ENCODE measurements around the gene TMPRSS12. TPM values are rescaled to one million over a fixed set of nuclear protein-coding genes. Genes with fewer than 3 reads are reported as not detected.
"Not testable (repeated sequence)": the region's sequence is repeated elsewhere in the genome, so short reads cannot be mapped to it uniquely, and the experiment has no call there.

TMPRSS12 gene
- total RNA-seq, 6 experiments from 2014 or later = not detected

DNA sequence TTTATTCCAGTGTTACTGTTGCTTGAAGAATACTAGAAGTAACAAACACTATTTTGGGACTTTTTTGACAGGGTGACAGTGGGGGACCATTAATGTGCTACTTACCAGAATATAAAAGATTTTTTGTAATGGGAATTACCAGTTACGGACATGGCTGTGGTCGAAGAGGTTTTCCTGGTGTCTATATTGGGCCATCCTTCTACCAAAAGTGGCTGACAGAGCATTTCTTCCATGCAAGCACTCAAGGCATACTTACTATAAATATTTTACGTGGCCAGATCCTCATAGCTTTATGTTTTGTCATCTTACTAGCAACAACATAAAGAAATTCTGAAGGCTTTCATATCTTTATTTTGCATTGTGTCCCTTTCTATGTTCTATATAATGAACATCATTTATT is 44.5 kb downstream of the TMPRSS12 start:
- ATAC-seq (no peak), DNase-seq (no peak)
- WGBS (ENCODE audit: insufficient coverage, low coverage, low lambda C conversion rate, missing lambda C conversion rate) = 79% methylated on average over 3 of the region's 3 CpGs
- Histone ChIP-seq H3K36me3 (no peaks in the 10 kb centered on the region), H3K4me3 (no peak overlapping the region), H3K27me3 (no peaks in the 10 kb centered on the region), H3K9me3 (no peaks in the 10 kb centered on the region), H3K27ac (no peak overlapping the region), H3K4me1 (no peaks in the 10 kb centered on the region)
- intact Hi-C loops (cut with DNase I) = no loop called here
- TF ChIP-seq CTCF (IDR thresholded peaks at IDR 0.05) = no peak
- TF ChIP-seq POLR2A (IDR thresholded peaks at IDR 0.05) = no peak

DNA sequence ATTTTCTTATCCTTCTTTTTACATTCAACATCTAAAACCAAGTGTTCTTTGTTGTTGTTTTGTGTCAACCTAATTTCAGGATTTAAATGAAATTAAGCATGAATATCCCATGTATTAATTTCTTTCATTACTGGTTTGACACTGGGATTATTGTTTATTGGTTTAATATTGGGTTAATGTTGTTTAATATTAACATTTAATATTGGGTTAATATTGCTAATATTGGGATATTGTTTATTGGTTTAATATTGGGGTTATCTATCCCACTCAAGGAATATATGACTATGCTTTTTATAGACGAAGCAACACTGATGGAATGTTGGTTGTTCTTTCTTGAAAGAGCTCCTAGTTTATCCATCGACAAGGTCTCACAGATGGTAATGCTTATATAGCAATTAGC is 45.9 kb downstream of the TMPRSS12 start:
- H3K4me3 ChIP-seq = no peak overlapping the region
- no peaks in the 10 kb centered on the region for H3K9me3 ChIP-seq
- H3K27me3 ChIP-seq = no peaks in the 10 kb centered on the region
- WGBS (ENCODE audit: insufficient coverage, low coverage, low lambda C conversion rate, missing lambda C conversion rate) = 100% methylated on average over 1 of the region's 2 CpGs
- no peaks in the 10 kb centered on the region for H3K4me1 ChIP-seq
- H3K36me3 ChIP-seq = no peaks in the 10 kb centered on the region
- intact Hi-C loops (cut with DNase I) = no loop called here
- no peak for DNase-seq
- TF ChIP-seq POLR2A (IDR thresholded peaks at IDR 0.05) (no peak), CTCF (IDR thresholded peaks at IDR 0.05) (no peak)
- H3K27ac ChIP-seq = no peak overlapping the region
- ATAC-seq = no peak

DNA sequence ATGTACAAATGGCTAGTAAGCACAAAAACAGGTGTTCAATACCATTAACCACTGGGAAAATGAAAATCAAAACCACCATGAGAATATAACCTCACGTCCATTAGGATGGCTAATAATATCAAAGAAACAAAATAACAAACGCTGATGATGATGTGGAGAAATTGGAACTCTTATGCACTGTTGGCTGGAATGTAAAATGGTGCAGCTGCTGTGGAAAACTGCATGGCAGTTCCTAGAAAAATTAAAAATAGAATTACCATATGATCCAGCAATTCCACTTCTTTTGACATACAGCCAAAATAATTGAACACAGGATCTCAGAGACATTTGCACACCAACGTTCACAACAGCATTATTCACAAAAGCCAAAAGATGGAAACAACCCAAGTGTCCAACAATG is 51.5 kb downstream of the TMPRSS12 start:
- DNase-seq = no peak
- no peaks in the 10 kb centered on the region for H3K9me3 ChIP-seq
- no peaks in the 10 kb centered on the region for H3K27me3 ChIP-seq
- ATAC-seq = no peak
- no peak for TF ChIP-seq POLR2A (IDR thresholded peaks at IDR 0.05)
- TF ChIP-seq CTCF (IDR thresholded peaks at IDR 0.05) = no peak
- no peaks in the 10 kb centered on the region for H3K36me3 ChIP-seq
- H3K4me3 ChIP-seq = no peak overlapping the region
- 73% methylated on average over 3 of the region's 3 CpGs for WGBS (ENCODE audit: insufficient coverage, low coverage, low lambda C conversion rate, missing lambda C conversion rate)
- intact Hi-C loops (cut with DNase I) = no loop called here
- no peak overlapping the region for H3K27ac ChIP-seq
- H3K4me1 ChIP-seq = no peaks in the 10 kb centered on the region

GRCh38 chr12:50901685-50902113 is 59.0 kb downstream of the TMPRSS12 start:
- no peak overlapping the region for H3K4me3 ChIP-seq
- H3K4me1 ChIP-seq = no peaks in the 10 kb centered on the region
- no peak overlapping the region for H3K27ac ChIP-seq
- intact Hi-C loops (cut with DNase I) = no loop called here
- H3K36me3 ChIP-seq = no peaks in the 10 kb centered on the region
- WGBS (ENCODE audit: insufficient coverage, low coverage, low lambda C conversion rate, missing lambda C conversion rate) = 100% methylated on average over 1 of the region's 4 CpGs
- TF ChIP-seq CTCF (IDR thresholded peaks at IDR 0.05) = no peak
- no peak for TF ChIP-seq POLR2A (IDR thresholded peaks at IDR 0.05)
- no peaks in the 10 kb centered on the region for H3K27me3 ChIP-seq
- no peaks in the 10 kb centered on the region for H3K9me3 ChIP-seq
- ATAC-seq (no peak), DNase-seq (no peak)

DNA sequence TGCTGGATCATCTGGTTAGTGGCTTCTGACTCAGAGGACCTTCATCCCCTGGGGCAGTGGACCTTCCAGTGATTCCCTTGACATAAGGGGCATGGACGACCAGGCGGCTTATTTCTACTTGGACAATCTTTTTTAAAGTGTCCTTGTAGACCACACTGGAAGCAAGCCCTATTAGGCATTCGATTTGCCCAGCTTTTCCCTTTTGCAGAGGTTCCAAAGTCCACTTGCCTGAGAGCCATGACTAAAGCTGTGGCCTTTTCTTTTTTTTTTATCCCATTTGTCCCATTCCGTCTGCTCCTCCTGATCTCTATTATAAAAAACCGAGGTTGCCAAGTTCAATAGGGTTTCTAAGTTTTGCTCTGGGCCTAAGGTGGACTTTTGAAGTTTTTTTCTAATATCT is 65.8 kb downstream of the TMPRSS12 start:
- intact Hi-C loops (cut with DNase I); H3K4me3 ChIP-seq; H3K27me3 ChIP-seq; DNase-seq; H3K9me3 ChIP-seq; H3K4me1 ChIP-seq; H3K36me3 ChIP-seq: not testable (repeated sequence)
- peak in 1 of 4 donors; percentile 45 for ATAC-seq
- peak overlapping the region in 2 of 3 donors; percentile 25 to 26 for H3K27ac ChIP-seq
- 19% methylated on average over 2 of the region's 5 CpGs for WGBS (ENCODE audit: insufficient coverage, low coverage, low lambda C conversion rate, missing lambda C conversion rate)

GRCh38 chr12:50912361-50912760 is 69.6 kb downstream of the TMPRSS12 start:
- not testable (repeated sequence) for H3K27ac ChIP-seq, H3K27me3 ChIP-seq, DNase-seq, H3K9me3 ChIP-seq, H3K4me3 ChIP-seq, H3K4me1 ChIP-seq, H3K36me3 ChIP-seq, ATAC-seq
- intact Hi-C loops (cut with DNase I) = loop anchor here in 1 of 2 donors (10.0 kb wide), 1 partner anchor 68 kb away; the partner anchor contains the start of gene TMPRSS12
- WGBS (ENCODE audit: insufficient coverage, low coverage, low lambda C conversion rate, missing lambda C conversion rate) = 87% methylated on average over 5 of the region's 6 CpGs
